PC-3 (cell line): Measurements from ENCODE around the gene KRTAP10-9. TPM values are rescaled to one million over a fixed set of nuclear protein-coding genes. Genes with fewer than 3 reads are reported as not detected.

Source experiments
- ATAC-seq: fragments of 200-7000 bp; cut with Tn5 transposase; 2 replicates; pipeline ENCODE4 v1.9.1; 2020; ENCODE audit warnings: mild to moderate bottlenecking, moderate library complexity
- BruUV-seq: library from RNA; stranded (reverse); fragments of 400-500 nt; replicated peaks from 2 replicates; lab custom pipeline; 2021; lab: Mats Ljungman, UMichigan
- CTCF ChIA-PET: fragments of 300-600 bp; sonication (Branson Sonifier 250); formaldehyde crosslinking; loops from one replicate; lab custom pipeline; 2022; ENCODE audit warnings: antibody characterized with exemption; lab: Charles Lee
- POLR2A ChIA-PET: fragments of 300-600 bp; sonication (Branson Sonifier 250); formaldehyde crosslinking; loops from one replicate; lab custom pipeline; 2022; ENCODE audit warnings: antibody characterized with exemption; ENCODE audit not compliant: unreplicated experiment; lab: Charles Lee
- DNase-seq: peaks from one replicate; pipeline ENCODE4 v3.0.0-alpha.2; 2015
- H2AFZ ChIP-seq: fragments of 300-600 bp; sonication (generic); 2 replicates; pipeline ENCODE4 v1.6.0; 2016; ENCODE audit warnings: antibody characterized with exemption, low read length
- H3F3A ChIP-seq: fragments of 300-600 bp; sonication (generic); one replicate; pipeline ENCODE4 v1.6.0; 2017; ENCODE audit warnings: antibody characterized with exemption, low read length, control low read depth, mild to moderate bottlenecking; ENCODE audit not compliant: unreplicated experiment
- H3K27ac ChIP-seq: fragments of 300-600 bp; sonication (generic); 2 replicates; pipeline ENCODE4 v1.5.1; 2016; ENCODE audit warnings: mild to moderate bottlenecking, low read length
- H3K27me3 ChIP-seq: fragments of 300-600 bp; sonication (generic); 2 replicates; pipeline ENCODE4 v1.6.1; 2016; ENCODE audit warnings: low read length, mixed read lengths
- H3K36me3 ChIP-seq: fragments of 300-600 bp; sonication (generic); 2 replicates; pipeline ENCODE4 v1.6.1; 2016; ENCODE audit warnings: low read depth, mixed run types, low read length, mixed read lengths
- H3K4me1 ChIP-seq: fragments of 300-600 bp; sonication (generic); 2 replicates; pipeline ENCODE4 v1.5.1; 2016; ENCODE audit warnings: low read length; ENCODE audit not compliant: insufficient read depth
- H3K4me2 ChIP-seq: fragments of 300-600 bp; sonication (generic); 2 replicates; pipeline ENCODE4 v1.6.0; 2016; ENCODE audit warnings: low read length
- H3K4me3 ChIP-seq: fragments of 300-600 bp; sonication (generic); 2 replicates; pipeline ENCODE4 v1.5.1; 2016; ENCODE audit warnings: mild to moderate bottlenecking, low read length, mixed read lengths
- H3K79me2 ChIP-seq: fragments of 300-600 bp; sonication (generic); 2 replicates; pipeline ENCODE4 v1.6.1; 2017; ENCODE audit warnings: low read length, mixed read lengths
- H3K9ac ChIP-seq: fragments of 300-600 bp; sonication (generic); 2 replicates; pipeline ENCODE4 v1.6.0; 2016; ENCODE audit warnings: mild to moderate bottlenecking, low read length
- H3K9me2 ChIP-seq: fragments of 300-600 bp; sonication (generic); replicated peaks from 2 replicates; pipeline ENCODE4 v1.6.1; 2016; ENCODE audit warnings: mixed run types, low read length, mixed read lengths
- H3K9me3 ChIP-seq: fragments of 300-600 bp; sonication (generic); 2 replicates; pipeline ENCODE4 v1.6.1; 2016; ENCODE audit warnings: low read length, mixed read lengths
- H4K20me1 ChIP-seq: fragments of 300-600 bp; sonication (generic); 2 replicates; pipeline ENCODE4 v1.6.1; 2016; ENCODE audit warnings: low read length, mixed read lengths
- EZH2 ChIP-seq: fragments of 300-600 bp; sonication (generic); IDR thresholded peaks from one replicate; pipeline ENCODE4 v1.6.1; 2017; ENCODE audit warnings: antibody characterized with exemption, mild to moderate bottlenecking, low read length; ENCODE audit not compliant: unreplicated experiment
- EZH2phosphoT487 ChIP-seq: fragments of 300-600 bp; sonication (generic); IDR thresholded peaks from 2 replicates; pipeline ENCODE4 v1.6.1; 2018; ENCODE audit warnings: mild to moderate bottlenecking, antibody characterized with exemption, low read length, borderline replicate concordance
- intact Hi-C: fragments of 100-400 bp; cut with micrococcal nuclease; formaldehyde crosslinking; loops from 2 replicates; pipeline ENCODE4 v1.9.0; 2023
- total RNA-seq: library from RNA; depleted of rRNA; stranded (reverse); fragments of >200 nt; gene quantifications from 2 replicates; pipeline ENCODE4 v1.2.3, GENCODE V29; 2014
- TF ChIP-seq, protein P1 (sequence below): fragments of 300-600 bp; sonication (generic); conservative IDR thresholded peaks from 2 replicates; pipeline ENCODE4 v1.5.1; 2017; ENCODE audit warnings: antibody characterized with exemption, low read depth, mild to moderate bottlenecking, low read length

Gene KRTAP10-9
- total RNA-seq, 1 experiment from 2014 or later = not detected

DNA sequence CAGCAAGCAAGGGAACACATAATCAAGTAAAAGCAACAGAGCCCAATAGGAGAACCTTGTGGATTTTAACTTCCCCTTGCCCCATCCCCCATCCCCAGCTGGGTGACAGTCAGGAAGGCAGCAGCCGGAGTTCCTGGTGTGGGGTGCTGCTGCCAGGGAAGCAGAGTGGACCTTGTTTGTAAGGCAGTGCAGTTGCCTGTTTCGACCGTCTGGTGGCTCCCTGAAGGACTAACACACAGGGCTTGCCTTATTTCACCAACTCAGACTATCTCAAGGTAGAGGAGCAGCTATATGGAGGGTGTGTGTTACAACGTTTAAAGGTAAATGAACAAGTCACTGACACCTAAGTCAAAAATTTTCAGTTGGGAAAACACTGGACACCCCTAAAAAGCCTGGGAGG is 8.4 kb upstream of the KRTAP10-9 start:
- DNase-seq (peak; percentile 22), ATAC-seq (peak; percentile 81)
- Histone ChIP-seq H3K4me1 (no peaks in the 10 kb centered on the region), H3K27ac (no peak overlapping the region), H3K4me3 (no peak overlapping the region), H3K36me3 (no peaks in the 10 kb centered on the region), H3K9me3 (peaks cover 10% of the 10 kb centered on the region), H3F3A (no peaks in the 10 kb centered on the region), H3K9me2 (no peaks in the 10 kb centered on the region), H3K79me2 (no peaks in the 10 kb centered on the region), H3K9ac (no peak overlapping the region), H2AFZ (no peak overlapping the region), H4K20me1 (no peaks in the 10 kb centered on the region), H3K27me3 (no peaks in the 10 kb centered on the region), H3K4me2 (no peak overlapping the region)
- BruUV-seq = no TSS peak
- TF ChIP-seq EZH2phosphoT487 = no peak
- TF ChIP-seq, protein P1, sequence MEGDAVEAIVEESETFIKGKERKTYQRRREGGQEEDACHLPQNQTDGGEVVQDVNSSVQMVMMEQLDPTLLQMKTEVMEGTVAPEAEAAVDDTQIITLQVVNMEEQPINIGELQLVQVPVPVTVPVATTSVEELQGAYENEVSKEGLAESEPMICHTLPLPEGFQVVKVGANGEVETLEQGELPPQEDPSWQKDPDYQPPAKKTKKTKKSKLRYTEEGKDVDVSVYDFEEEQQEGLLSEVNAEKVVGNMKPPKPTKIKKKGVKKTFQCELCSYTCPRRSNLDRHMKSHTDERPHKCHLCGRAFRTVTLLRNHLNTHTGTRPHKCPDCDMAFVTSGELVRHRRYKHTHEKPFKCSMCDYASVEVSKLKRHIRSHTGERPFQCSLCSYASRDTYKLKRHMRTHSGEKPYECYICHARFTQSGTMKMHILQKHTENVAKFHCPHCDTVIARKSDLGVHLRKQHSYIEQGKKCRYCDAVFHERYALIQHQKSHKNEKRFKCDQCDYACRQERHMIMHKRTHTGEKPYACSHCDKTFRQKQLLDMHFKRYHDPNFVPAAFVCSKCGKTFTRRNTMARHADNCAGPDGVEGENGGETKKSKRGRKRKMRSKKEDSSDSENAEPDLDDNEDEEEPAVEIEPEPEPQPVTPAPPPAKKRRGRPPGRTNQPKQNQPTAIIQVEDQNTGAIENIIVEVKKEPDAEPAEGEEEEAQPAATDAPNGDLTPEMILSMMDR = peak; percentile 47
- ChIA-PET CTCF (interaction anchor here (1.2 kb wide), 1 partner anchor 124 kb away, joined by 5 read pairs; no protein-coding TSS in a partner anchor), POLR2A (no interaction called here)
- intact Hi-C loops = loop anchor here (1.0 kb wide), 1 partner anchor 175 kb away; no protein-coding TSS in a partner anchor

DNA sequence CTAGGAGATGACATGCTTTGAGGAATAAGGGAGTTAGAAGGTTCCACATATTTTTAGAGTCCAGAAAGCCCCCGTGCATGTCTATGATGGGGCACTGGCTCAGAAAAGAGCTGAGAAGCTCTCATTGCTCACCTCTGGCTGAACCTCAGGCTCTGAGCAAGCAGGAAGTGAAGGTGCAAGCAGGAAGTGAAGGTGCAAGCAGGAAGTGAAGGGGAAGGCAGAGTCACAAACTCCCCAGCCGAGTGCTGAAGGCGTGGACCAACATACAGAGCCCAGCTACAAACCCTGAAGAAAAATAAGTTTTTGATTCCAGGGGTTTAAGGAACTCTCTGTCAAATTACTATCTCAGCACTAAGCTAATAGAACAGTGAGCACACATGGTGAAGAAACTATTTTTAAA is 8.0 kb upstream of the KRTAP10-9 start:
- DNase-seq = peak; percentile 19
- Histone ChIP-seq H3K4me2 (no peak overlapping the region), H3K9ac (no peak overlapping the region), H4K20me1 (no peaks in the 10 kb centered on the region), H3K4me3 (no peak overlapping the region), H3K27ac (no peak overlapping the region), H3K9me3 (peaks cover 13% of the 10 kb centered on the region), H3F3A (no peaks in the 10 kb centered on the region), H3K4me1 (no peaks in the 10 kb centered on the region), H3K79me2 (no peaks in the 10 kb centered on the region), H2AFZ (no peak overlapping the region), H3K9me2 (no peaks in the 10 kb centered on the region), H3K36me3 (no peaks in the 10 kb centered on the region), H3K27me3 (no peaks in the 10 kb centered on the region)
- no TSS peak for BruUV-seq
- POLR2A ChIA-PET = no interaction called here
- peak; percentile 29; the same call in 1 of the 2 replicates for ATAC-seq
- CTCF ChIA-PET = interaction anchor here (1.2 kb wide), 1 partner anchor 124 kb away, joined by 5 read pairs; no protein-coding TSS in a partner anchor
- intact Hi-C loops = loop anchor here (1.0 kb wide), 1 partner anchor 174 kb away; no protein-coding TSS in a partner anchor
- TF ChIP-seq EZH2phosphoT487 = no peak
- no peak for TF ChIP-seq EZH2

DNA sequence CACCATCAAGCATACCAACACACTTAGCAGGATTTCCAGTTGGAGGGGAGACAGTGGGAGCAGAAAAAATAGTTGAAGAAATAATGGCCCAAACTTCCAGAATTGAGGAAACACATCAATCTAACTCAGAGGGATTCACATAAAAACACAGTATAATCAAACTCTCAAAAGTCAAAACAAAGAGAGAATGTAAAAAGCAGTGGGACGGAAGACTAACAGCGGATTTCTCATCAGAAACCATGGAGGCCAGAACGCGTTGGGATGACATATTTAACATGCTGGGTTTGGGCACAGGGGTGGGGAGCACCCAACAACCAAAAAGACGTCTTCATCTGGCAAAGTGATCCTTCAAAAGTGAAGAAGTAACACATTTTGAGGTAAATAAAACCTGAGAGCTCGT is 7.0 kb upstream of the KRTAP10-9 start:
- H3K79me2 ChIP-seq = no peaks in the 10 kb centered on the region
- no peak overlapping the region for H3K9ac ChIP-seq
- ChIA-PET POLR2A (no interaction called here), CTCF (interaction anchor here (1.2 kb wide), 1 partner anchor 123 kb away, joined by 5 read pairs; no protein-coding TSS in a partner anchor)
- H3K9me3 ChIP-seq = peaks cover 13% of the 10 kb centered on the region
- no peaks in the 10 kb centered on the region for H3K4me1 ChIP-seq
- H3K4me3 ChIP-seq = no peak overlapping the region
- no peaks in the 10 kb centered on the region for H4K20me1 ChIP-seq
- H3F3A ChIP-seq = no peaks in the 10 kb centered on the region
- ATAC-seq (no peak), DNase-seq (no peak)
- intact Hi-C loops = no loop called here
- no peak overlapping the region for H3K4me2 ChIP-seq
- no peak overlapping the region for H2AFZ ChIP-seq
- H3K36me3 ChIP-seq = no peaks in the 10 kb centered on the region
- H3K27ac ChIP-seq = no peak overlapping the region
- no peaks in the 10 kb centered on the region for H3K9me2 ChIP-seq
- no peaks in the 10 kb centered on the region for H3K27me3 ChIP-seq
- BruUV-seq = no TSS peak
- TF ChIP-seq EZH2 = no peak
- no peak for TF ChIP-seq EZH2phosphoT487
- TF ChIP-seq, protein P1 = no peak
